K562 (cell line): ENCODE data around the gene LRRC59. TPM values are rescaled to one million over a fixed set of nuclear protein-coding genes. Genes with fewer than 3 reads are reported as not detected.

ENCODE experiments used
- ARID3B ChIP-seq: fragments of 250-450 bp; sonication (Bioruptor Pico); IDR thresholded peaks from 2 replicates; pipeline ENCODE4 v1.4.0; 2020; ENCODE audit warnings: borderline replicate concordance
- DNMT1 ChIP-seq: fragments of 450-650 bp; IDR thresholded peaks from 2 replicates; pipeline ENCODE4 v1.6.1; 2016; ENCODE audit warnings: antibody characterized with exemption, mild to moderate bottlenecking
- E2F3 ChIP-seq: fragments of 250-450 bp; sonication (Bioruptor Pico); IDR thresholded peaks from 2 replicates; pipeline ENCODE4 v1.4.0; 2020; ENCODE audit warnings: mild to moderate bottlenecking
- ELF2 ChIP-seq: fragments of 250-450 bp; sonication (Bioruptor Pico); IDR thresholded peaks from 2 replicates; pipeline ENCODE4 v1.5.0; 2021; ENCODE audit warnings: mild to moderate bottlenecking
- EP400 ChIP-seq: fragments of 450-650 bp; IDR thresholded peaks from 2 replicates; pipeline ENCODE4 v1.6.1; 2017; ENCODE audit warnings: antibody characterized with exemption, mild to moderate bottlenecking, moderate library complexity
- ETS2 ChIP-seq: IDR thresholded peaks from 2 replicates; pipeline ENCODE4 v1.6.1; 2016; ENCODE audit warnings: borderline replicate concordance, missing genetic modification characterization, mild to moderate bottlenecking, moderate library complexity, missing compliant biosample characterization; ENCODE audit not compliant: poor library complexity, severe bottlenecking
- FOXJ2 ChIP-seq: fragments of 200-800 bp; sonication (Bioruptor generic); IDR thresholded peaks from 2 replicates; pipeline ENCODE4 v1.6.1; 2016; ENCODE audit warnings: missing genetic modification characterization, missing compliant biosample characterization
- HDGF ChIP-seq: fragments of 450-650 bp; IDR thresholded peaks from 2 replicates; pipeline ENCODE4 v1.6.1; 2016
- KAT2B ChIP-seq: IDR thresholded peaks from one replicate; pipeline ENCODE4 v1.6.1; 2012; ENCODE audit warnings: low read depth, mild to moderate bottlenecking, control low read depth, inconsistent platforms, low read length, moderate library complexity
- MAZ ChIP-seq, 2 experiments: fragments of 450-650 bp in 1 of 2; sonication (generic) in 1 of 2; formaldehyde crosslinking; IDR thresholded peaks in 1 of 2; conservative IDR thresholded peaks in 1 of 2; 2 replicates each; pipeline versions ENCODE4 v1.4.0 to v1.5.0; 2020; ENCODE audit warnings: mild to moderate bottlenecking in 1 of 2, missing genetic modification reagents in 1 of 2
- NFIC ChIP-seq: fragments of 450-650 bp; IDR thresholded peaks from 2 replicates; pipeline ENCODE4 v1.6.1; 2017; ENCODE audit warnings: mild to moderate bottlenecking, inconsistent platforms
- NR1H2 ChIP-seq: sonication (generic); formaldehyde crosslinking; IDR thresholded peaks from 2 replicates; pipeline ENCODE4 v1.4.0; 2020; ENCODE audit warnings: mild to moderate bottlenecking, missing genetic modification reagents
- SMAD1 ChIP-seq: fragments of 150-350 bp; IDR thresholded peaks from 2 replicates; pipeline ENCODE4 v1.6.1; 2014; ENCODE audit warnings: low read length, low read depth; ENCODE audit not compliant: partially characterized antibody
- ZBTB7A ChIP-seq: IDR thresholded peaks from 2 replicates; pipeline ENCODE4 v1.6.1; 2011; ENCODE audit warnings: low read depth, mild to moderate bottlenecking, low read length, moderate library complexity, borderline replicate concordance; ENCODE audit not compliant: control insufficient read depth
- ZKSCAN1 ChIP-seq: fragments of 150-350 bp; IDR thresholded peaks from 2 replicates; pipeline ENCODE4 v1.6.1; 2016; ENCODE audit warnings: low read depth, low read length
- polyA plus RNA-seq, 8 experiments: library from polyadenylated mRNA; depleted of rRNA in 4 of 8; stranded (reverse) in 5 of 8; unstranded in 3 of 8; fragments of >200 nt; fragmentation: Nextera tagmentation in 2 of 8; fragmentation: Illumina TruSeq in 1 of 8; extraction: Ambion mirVana in 2 of 8; extraction: Trizol in 1 of 8; gene quantifications; 2 replicates each; pipeline versions ENCODE4 v1.2.1 to v1.2.3, GENCODE V29; 2011 to 2014; ENCODE audit warnings: inconsistent platforms in 1 of 8, missing spikeins in 1 of 8
- total RNA-seq, 7 experiments: library from RNA; depleted of rRNA in 6 of 7; stranded (reverse); fragments of >200 nt in 6 of 7; fragmentation: Illumina TruSeq in 2 of 7; extraction: Trizol in 2 of 7; gene quantifications; 2 replicates each; pipeline versions ENCODE4 v1.2.1 to v1.2.3, GENCODE V29; 2011 to 2021; ENCODE audit warnings: low replicate concordance in 1 of 7
- TF ChIP-seq, protein P1 (sequence below): fragments of 200-800 bp; sonication (Bioruptor generic); IDR thresholded peaks from 2 replicates; pipeline ENCODE4 v1.6.1; 2016; ENCODE audit warnings: missing genetic modification characterization, missing compliant biosample characterization
- TF ChIP-seq, protein P2 (sequence below): fragments of 250-450 bp; sonication (Bioruptor Pico); IDR thresholded peaks from 2 replicates; pipeline ENCODE4 v1.8.0; 2021; ENCODE audit warnings: moderate library complexity, mild to moderate bottlenecking, inconsistent platforms
- TF ChIP-seq, protein P3 (sequence below), 2 experiments: fragments of 450-650 bp; IDR thresholded peaks; 2 replicates each; pipeline ENCODE4 v1.6.1; 2016

The LRRC59 gene
- total and polyA plus RNA-seq, 9 of the 15 experiments (the other 6 are each of a cell fraction or from before 2014, with no cell fraction given), result 27.8 to 244 (median 154) TPM

GRCh38 chr17:50421308-50422051 is 24.2 kb upstream of the LRRC59 start (continued):
- TF ChIP-seq, protein P1, sequence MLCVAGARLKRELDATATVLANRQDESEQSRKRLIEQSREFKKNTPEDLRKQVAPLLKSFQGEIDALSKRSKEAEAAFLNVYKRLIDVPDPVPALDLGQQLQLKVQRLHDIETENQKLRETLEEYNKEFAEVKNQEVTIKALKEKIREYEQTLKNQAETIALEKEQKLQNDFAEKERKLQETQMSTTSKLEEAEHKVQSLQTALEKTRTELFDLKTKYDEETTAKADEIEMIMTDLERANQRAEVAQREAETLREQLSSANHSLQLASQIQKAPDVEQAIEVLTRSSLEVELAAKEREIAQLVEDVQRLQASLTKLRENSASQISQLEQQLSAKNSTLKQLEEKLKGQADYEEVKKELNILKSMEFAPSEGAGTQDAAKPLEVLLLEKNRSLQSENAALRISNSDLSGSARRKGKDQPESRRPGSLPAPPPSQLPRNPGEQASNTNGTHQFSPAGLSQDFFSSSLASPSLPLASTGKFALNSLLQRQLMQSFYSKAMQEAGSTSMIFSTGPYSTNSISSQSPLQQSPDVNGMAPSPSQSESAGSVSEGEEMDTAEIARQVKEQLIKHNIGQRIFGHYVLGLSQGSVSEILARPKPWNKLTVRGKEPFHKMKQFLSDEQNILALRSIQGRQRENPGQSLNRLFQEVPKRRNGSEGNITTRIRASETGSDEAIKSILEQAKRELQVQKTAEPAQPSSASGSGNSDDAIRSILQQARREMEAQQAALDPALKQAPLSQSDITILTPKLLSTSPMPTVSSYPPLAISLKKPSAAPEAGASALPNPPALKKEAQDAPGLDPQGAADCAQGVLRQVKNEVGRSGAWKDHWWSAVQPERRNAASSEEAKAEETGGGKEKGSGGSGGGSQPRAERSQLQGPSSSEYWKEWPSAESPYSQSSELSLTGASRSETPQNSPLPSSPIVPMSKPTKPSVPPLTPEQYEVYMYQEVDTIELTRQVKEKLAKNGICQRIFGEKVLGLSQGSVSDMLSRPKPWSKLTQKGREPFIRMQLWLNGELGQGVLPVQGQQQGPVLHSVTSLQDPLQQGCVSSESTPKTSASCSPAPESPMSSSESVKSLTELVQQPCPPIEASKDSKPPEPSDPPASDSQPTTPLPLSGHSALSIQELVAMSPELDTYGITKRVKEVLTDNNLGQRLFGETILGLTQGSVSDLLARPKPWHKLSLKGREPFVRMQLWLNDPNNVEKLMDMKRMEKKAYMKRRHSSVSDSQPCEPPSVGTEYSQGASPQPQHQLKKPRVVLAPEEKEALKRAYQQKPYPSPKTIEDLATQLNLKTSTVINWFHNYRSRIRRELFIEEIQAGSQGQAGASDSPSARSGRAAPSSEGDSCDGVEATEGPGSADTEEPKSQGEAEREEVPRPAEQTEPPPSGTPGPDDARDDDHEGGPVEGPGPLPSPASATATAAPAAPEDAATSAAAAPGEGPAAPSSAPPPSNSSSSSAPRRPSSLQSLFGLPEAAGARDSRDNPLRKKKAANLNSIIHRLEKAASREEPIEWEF (CRISPR knock-in tag), result no peak
- TF ChIP-seq ZBTB7A (no peak), MAZ (CRISPR knock-in tag; conservative IDR thresholded peaks at IDR 0.05 in 1 of 2, IDR thresholded peaks at IDR 0.05 in 1 of 2) (no peak), NFIC (peak; percentile 51), ZKSCAN1 (no peak), E2F3 (CRISPR knock-in tag) (no peak), NR1H2 (CRISPR knock-in tag) (no peak), DNMT1 (no peak), SMAD1 (no peak), ELF2 (CRISPR knock-in tag) (no peak), ETS2 (no peak), HDGF (no peak), ARID3B (CRISPR knock-in tag) (no peak), EP400 (peak; percentile 51; the same call in 1 of the 2 replicates), FOXJ2 (tag) (0 out of 2 replicates have a peak, but pooled peaks have one; percentile 37), KAT2B (no peak)
- TF ChIP-seq, protein P2, sequence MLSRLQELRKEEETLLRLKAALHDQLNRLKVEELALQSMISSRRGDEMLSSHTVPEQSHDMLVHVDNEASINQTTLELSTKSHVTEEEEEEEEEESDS (CRISPR knock-in tag), result no peak
- TF ChIP-seq, protein P3, sequence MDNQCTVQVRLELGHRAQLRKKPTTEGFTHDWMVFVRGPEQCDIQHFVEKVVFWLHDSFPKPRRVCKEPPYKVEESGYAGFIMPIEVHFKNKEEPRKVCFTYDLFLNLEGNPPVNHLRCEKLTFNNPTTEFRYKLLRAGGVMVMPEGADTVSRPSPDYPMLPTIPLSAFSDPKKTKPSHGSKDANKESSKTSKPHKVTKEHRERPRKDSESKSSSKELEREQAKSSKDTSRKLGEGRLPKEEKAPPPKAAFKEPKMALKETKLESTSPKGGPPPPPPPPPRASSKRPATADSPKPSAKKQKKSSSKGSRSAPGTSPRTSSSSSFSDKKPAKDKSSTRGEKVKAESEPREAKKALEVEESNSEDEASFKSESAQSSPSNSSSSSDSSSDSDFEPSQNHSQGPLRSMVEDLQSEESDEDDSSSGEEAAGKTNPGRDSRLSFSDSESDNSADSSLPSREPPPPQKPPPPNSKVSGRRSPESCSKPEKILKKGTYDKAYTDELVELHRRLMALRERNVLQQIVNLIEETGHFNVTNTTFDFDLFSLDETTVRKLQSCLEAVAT (IDR thresholded peaks at IDR 0.05), result no peak
